B cell (primary cell): ENCODE results near the gene LPXN.

Experiments
- EZH2 ChIP-seq: IDR thresholded peaks from 2 replicates; pipeline ENCODE4 v1.6.1; 2012; ENCODE audit warnings: borderline replicate concordance, low read depth, mild to moderate bottlenecking, moderate library complexity, low read length; ENCODE audit not compliant: insufficient read depth, poor library complexity, severe bottlenecking
- TF ChIP-seq, protein P1 (sequence below): fragments of 200-600 bp; IDR thresholded peaks from one replicate; pipeline ENCODE4 v1.8.0; 2022; ENCODE audit warnings: antibody characterized with exemption, mild to moderate bottlenecking

- TF ChIP-seq, protein P1, sequence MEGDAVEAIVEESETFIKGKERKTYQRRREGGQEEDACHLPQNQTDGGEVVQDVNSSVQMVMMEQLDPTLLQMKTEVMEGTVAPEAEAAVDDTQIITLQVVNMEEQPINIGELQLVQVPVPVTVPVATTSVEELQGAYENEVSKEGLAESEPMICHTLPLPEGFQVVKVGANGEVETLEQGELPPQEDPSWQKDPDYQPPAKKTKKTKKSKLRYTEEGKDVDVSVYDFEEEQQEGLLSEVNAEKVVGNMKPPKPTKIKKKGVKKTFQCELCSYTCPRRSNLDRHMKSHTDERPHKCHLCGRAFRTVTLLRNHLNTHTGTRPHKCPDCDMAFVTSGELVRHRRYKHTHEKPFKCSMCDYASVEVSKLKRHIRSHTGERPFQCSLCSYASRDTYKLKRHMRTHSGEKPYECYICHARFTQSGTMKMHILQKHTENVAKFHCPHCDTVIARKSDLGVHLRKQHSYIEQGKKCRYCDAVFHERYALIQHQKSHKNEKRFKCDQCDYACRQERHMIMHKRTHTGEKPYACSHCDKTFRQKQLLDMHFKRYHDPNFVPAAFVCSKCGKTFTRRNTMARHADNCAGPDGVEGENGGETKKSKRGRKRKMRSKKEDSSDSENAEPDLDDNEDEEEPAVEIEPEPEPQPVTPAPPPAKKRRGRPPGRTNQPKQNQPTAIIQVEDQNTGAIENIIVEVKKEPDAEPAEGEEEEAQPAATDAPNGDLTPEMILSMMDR, result no peak
- TF ChIP-seq EZH2, result no peak
Observed at GRCh38 chr11:58625086-58625485, 49.4 kb upstream of the LPXN start.
